ENCODE results near the gene STRIP2.
"Not testable (repeated sequence)": the region's sequence is repeated elsewhere in the genome, so short reads cannot be mapped to it uniquely, and the experiment has no call there.

Gene STRIP2

DNA sequence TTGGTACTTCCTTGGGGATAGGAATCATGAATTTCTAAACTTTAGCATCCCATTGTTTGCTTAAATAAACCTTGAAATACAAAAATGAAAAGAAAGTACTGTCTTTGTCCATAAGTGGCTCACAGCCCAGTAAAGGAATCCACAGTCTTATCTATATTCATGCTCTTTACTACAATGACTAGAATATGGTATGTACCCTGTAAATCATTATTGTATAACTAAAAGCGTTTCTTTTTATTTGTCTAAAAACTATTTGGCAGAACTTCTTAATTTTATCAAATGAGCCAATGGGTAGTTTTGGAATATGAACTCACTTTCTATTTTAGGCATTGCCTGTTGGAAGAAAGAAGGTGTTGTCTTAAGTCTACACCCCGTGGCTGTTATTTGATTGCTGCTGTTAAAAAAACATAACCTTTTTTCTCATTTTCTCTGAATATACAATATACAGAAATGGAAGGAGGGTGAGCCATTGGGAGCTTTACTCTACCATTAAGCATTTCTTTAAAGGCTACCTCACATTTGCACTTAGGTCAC, 12.4 kb upstream of the STRIP2 start:
- no peak for DNase-seq (ENCODE audit: low read depth)

DNA sequence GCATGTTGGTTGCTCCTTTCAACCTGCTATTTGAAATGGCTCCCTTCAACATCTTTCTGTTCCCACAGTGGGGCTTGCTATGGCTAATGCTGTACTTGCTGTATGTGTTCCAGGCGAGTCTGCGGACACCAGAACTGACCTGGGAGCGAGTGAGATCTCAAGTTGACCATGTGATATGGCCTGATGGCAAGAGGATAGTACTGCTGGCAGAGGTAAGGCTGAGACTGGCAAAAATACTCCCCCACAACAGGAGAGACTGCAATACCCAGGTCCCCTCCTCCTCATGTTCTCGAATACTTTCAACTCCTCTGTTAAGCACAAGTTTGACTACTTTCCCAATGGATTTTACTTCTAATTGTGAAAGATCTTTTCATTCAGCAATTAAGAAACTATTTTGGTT, 11.5 kb upstream of the STRIP2 start:
- no peak for DNase-seq (ENCODE audit: low read depth)

DNA sequence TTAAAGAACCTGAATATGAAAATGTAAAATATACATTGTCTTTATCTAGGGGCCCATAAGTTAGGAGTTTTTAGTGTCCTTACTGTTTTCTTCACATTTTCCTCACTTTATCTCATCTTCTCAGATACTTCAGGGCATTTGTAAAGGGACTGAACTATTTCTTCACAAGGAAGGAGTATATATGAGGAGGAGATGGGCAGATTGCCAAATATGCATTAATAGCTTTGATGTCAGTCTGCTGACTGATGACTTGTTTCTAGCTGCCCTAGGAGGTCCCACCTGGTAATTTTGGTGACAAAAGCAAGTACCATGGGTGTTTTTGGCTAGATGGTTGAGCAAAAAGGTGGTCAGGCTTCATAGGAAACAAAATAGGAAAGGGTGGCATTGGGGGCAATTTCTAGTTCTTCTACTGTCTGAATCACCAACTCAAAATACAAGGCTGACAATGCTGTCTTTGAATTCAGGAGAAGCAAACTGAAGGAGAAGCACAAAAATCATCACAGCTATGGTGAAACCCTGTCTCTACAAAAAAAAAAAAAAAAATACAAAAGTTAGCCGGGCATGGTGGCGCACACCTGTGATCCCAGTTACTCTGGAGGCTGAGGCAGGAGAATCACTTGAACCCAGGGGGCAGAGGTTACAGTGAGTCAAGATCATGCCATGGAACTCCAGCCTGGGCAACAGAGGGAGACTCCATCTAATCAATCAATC, 10.4 kb upstream of the STRIP2 start:
- no peak for DNase-seq (ENCODE audit: low read depth)

DNA sequence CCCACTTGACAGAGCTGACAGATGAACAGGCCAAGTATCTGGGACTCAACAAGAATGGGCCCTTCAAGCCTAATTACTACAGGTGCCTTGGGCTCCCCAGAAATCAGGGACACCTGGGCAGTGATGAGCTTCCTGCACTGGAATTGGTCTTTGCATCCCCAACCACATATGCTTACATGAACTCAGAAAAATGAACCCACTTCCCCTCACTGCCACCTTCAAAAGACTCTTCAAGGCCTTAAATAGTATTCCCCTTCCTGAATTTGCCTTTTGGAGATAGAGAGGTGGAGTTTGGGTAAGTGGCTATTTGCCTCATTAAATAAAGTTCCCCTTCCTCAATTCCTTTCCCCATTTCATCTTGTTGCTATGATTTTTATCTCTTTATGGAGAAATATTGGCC, 7.8 kb upstream of the STRIP2 start:
- no peak for DNase-seq (ENCODE audit: low read depth)

DNA sequence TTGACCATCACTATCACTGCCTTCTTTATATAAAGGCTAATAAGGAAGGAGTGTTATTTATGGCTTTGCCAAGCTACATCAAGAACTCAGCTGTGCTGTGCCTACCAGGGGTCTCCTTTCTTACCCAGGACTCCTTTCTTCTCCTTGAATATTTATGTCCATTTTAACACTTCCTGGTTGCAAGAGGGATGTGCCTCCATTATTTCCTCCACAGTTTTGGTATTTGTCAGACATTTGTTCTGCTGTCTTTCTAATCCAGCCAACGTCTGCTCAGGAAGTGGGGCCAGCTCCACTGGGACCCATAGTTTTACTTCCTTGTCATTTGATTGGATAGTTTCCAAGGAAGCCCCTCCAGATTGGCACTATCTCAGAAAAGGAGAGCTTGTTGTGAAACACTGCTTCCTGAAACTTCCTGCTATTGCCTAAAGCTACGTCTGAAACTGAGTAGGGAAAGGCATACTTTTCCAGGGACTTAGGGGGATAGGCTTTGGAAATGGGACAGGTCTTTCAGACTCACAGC, 6.6 kb upstream of the STRIP2 start:
- DNase-seq (ENCODE audit: low read depth), result no peak

DNA sequence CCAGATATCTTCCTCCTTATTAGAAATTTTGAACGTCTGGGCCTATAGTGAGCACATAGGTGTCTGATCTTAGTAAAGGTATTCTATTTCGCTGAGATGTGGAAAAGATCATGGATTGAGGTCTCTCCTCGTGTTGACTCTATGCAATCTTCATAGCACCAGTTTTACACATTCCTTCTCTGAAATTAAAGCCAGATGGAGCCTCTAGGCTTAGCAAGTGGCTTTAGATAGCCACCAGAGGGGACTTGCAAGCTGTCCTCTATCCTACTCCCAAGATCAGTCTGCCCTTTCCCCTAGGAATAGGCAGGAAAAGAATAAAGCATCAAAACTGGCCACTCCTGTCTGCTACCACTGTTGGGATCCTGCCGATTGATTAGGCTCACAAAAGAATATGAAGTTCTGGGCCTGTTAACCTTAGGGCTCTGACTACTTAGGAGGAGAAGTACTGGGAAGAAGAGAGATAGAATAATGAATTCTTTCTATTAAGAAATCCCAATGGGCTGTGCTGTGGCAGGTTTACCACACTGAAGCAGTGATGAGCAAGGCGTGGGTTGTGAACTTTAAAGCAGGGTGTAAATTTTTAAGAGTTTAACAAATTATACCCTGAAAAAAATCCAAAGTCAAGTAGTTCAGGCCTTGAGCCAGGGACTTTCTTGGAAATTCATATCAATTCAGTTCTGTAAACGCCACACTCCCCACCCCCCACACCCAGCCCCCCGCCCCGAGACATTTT, 2.2 kb upstream of the STRIP2 start:
- no peak for DNase-seq (ENCODE audit: low read depth)

DNA sequence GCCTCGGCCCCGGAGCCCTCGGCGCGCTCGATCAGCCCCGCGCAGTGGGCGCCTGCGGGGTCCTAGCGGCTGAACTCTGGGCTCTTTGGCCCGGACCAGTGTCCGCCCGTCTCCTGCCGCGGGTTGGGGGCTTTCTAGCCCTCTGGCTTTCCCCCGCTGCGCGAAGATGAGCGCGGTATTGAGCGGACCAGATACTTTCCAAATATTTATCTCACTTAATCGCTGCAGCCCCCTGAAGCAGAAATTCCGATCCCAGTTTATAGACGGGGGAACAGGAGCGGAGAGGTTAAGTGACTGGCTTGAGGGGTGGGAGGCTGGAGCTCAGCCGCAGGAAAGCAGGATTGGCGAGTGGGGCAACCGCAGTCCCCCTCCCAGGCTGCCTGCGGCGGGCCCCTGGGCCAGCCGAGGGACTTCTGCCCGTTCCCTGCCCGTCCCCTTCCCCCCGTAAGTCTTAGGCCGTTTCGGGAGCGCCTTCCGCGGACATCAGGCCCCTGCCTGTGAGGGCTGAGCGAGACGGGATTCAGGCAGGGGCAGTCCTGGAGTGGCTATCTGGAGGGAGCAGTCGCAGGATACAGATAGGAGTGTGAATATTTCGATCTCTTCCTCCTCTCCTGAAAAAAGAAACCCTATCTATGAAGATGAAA, 565 bp downstream of the STRIP2 start:
- no peak for DNase-seq (ENCODE audit: low read depth)

DNA sequence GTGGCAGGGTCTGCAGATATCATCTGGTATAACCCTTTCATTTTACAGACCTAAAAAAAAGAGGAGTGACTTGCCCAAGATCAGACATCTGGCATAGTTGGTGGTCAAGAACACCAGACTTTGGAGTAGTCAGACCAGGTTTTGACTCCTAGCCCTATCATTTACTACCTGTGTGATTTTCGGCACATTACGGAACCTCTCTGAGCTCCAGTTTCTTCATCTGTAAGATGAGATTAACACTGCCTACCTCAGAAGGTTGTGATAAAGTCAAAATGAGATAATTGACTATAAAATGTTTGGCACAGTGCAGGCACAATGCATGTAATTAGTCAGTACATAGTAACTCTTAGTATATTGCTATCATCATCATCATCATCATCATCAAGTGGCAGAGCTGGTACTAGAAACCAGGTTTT, 1.2 kb downstream of the STRIP2 start:
- no peak for DNase-seq (ENCODE audit: low read depth)

DNA sequence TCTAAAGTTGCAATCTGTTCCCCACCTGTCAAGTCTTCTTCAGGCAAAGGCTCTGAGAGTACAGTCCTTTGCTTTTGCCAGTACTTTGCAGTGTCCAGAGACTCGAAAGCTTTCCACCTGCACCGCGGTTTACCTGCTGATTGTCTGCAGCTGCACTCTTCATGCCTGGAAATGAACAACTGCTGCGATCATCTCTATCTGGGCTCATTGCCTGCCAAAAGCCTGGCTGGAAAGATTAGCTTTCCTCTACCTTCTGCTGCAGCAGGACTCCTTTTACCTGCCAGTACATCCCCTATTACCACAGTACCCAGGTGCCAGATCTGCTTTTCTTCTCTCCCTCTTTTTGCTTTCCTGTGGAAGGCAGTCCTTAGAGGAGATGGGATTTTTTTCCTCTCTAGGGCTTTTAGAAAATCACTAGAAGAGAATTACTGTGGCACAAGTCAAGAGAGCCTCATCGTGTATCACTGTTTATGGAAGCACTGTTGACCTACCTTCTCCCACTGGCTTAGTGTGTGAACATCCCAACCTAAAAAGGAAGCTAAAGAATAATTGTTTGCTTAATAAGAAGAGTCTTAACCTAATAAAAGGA, 2.2 kb downstream of the STRIP2 start:
- no peak for DNase-seq (ENCODE audit: low read depth)

DNA sequence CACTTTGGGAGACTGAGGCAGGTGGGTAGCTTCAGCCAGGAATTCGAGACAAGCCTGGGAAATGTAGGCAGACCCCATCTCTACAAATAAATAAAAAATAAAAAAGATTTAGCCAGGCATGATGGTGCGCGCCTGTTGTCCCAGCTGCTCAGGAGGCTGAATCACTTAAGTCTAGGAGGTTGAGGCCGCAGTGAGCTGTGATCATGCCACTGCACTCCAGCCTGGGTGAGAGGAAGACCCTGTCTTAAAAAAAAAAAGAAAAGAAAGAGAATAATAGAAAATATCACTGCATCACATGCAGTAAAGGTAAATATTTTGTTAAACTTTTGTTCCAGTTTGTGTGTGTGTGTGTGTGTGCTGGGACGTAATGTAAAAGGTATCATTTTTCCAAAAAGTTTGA, 3.0 kb downstream of the STRIP2 start:
- no peak for DNase-seq (ENCODE audit: low read depth)

DNA sequence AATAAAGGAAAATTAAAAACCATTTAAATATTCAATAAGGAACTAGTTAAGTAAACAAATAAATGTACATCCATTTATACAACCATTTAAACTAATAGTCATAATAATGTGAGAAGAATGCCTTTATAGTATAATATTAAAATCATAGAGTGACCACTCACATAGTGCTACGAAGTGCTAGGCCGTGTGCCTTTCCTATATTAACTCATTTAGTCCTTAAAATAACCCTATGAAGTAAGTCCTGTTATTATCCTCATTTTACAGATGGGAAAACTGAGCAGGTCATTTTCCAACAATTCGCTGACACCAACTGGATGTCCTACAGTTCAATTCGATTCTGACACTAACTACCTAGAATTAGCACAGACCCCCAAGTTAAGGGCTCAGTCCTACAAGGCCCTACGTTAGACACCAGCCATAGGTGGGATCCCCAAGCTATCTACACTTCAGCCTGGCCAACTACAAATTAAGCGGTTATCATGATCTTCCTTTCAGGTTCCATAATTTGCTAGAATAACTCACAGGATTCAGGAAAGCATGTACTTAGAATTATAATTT, 4.1 kb downstream of the STRIP2 start:
- DNase-seq (ENCODE audit: low read depth), result no peak

DNA sequence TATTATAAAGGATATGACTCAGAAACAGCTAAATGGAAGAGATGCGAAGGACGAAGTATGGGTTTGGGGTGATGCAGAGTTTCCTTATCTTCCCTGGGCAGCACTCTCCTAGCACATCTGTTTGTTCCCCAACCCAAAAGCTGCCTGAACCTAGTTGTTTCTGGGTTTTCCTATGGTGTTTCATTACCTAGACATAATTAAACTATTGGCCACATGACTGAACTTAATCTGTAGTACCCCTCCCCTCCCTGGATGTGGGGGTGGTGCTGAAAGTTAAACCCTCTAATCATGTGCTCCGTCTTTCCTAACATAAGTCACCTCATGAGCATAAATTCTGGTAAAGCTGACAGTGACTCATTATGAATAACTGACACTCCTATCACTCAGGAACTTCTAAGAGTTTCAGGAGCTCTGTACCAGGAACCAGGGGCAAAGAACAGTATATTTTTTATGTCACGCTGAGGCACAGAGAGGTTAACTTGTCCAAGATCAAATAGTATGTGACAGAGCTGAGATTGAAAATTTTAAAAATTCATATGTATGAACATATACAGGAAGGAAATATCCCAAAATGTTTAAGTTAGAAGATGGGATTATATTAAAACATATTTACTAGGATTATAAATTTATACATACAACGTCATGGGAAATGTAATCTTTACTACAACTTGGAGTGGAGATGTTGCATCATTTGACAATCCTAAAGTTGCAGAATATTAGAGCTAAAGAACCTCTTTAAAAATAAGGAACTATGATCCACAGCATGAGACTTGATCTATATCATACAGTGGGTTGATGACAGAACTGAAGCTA, 4.8 kb downstream of the STRIP2 start:
- DNase-seq (ENCODE audit: low read depth), result no peak

DNA sequence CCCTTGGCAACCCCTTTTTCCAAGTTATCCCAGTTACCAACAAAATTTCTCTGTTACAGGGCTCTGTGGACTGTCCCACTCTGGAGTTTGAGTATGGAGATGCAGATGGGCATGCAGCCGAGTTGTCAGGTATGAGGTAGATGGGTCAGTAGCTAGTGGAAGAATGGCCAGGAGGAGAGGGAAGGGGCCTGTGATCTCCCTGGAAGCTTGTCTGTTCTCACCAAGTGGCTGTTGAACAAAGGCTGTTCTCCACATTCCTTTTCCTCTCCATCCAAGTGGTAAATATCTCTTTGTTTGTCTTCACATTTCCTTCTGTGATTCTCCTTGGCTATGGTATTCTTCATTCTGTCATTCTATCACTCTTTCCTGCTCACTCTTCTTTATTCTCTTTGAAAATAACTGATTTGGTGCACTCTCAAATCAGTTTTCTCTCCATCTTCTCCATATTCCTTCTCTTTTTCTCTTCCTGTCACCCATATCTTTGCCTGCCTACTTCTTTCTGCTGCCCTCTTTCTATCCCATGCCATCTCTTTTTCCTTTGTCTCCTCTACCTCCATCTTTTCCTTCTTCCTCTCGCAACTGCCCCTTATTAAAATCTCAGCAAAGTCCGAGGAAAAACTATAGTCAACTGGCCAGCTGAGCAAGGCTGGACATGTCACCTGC, 5.9 kb downstream of the STRIP2 start:
- no peak for DNase-seq (ENCODE audit: low read depth)

DNA sequence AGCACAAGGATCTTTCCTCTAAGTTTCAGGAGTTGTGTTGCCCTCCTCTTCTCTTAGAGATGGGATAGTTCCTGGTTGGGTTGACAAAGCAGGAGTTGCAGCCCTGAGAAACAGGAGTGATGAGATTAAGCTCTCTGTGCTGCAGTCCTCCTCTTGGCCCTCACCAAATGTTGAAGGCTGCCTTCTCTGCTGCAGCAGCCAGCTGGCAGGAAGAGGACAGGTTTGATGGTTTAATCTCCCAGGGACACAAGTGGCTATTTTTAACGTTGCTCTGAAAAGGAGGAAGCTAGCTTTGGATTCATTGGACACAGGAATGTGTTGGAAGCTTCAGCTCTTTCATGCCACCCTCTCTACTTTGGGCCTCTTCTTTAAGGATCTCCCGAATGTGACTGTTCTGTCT, 9.4 kb downstream of the STRIP2 start:
- no peak for DNase-seq (ENCODE audit: low read depth)

DNA sequence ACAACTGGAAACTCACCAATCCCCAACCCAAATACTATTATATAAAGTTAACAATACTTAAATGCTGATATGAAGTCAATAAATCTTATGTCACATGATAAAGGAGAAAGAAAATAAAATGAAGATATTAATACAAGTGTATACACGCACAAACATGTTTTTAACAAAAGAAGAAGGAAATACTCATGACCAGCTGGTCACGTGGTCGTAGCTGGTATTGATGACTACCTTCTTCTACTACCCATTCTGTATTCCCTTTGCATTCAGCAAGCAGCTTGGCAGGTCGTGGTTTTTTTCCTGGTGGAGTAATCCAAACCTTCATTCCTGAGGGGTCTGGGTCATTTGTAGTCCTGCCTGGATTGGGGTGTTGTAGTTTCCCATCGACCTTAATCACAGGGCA, 10.5 kb downstream of the STRIP2 start:
- DNase-seq (ENCODE audit: low read depth), result not testable (repeated sequence)

DNA sequence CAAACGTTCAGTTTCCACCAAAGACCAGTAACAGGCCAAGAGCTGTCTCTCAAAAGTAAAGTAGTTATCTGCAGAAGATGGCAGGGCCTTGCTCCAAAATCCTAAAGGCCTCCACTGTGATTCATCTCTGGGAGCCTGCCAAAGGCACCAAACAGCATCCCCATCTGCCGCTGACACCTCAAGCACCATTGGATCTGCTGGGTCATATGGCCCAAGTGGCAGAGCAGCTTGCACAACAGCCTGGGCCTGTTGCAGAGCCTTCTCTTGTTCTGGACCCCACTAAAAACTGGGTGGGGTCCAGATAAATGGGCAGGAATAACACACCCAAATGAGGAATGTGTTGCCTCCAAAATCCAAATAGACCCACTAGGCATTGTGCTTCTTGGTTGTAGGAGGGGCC, 12.7 kb downstream of the STRIP2 start:
- not testable (repeated sequence) for DNase-seq (ENCODE audit: low read depth)

DNA sequence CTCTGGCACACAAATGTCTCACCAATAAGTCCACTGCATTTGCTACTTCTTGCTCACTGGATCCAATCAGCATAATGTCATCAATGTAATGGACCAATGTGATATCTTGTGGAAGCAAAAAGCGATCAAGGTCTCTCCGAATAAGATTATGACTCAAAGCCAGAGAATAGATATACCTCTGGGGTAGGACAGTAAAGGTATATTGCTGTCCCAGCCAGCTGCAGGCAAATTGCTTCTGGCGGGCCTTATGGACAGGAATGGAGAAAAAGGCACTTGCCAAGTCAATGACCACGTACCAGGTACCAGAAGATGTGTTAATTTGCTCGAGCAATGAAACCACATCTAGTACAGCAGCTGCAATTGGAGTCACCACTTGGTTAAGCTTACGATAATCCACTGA, 13.2 kb downstream of the STRIP2 start:
- not testable (repeated sequence) for DNase-seq (ENCODE audit: low read depth)

DNA sequence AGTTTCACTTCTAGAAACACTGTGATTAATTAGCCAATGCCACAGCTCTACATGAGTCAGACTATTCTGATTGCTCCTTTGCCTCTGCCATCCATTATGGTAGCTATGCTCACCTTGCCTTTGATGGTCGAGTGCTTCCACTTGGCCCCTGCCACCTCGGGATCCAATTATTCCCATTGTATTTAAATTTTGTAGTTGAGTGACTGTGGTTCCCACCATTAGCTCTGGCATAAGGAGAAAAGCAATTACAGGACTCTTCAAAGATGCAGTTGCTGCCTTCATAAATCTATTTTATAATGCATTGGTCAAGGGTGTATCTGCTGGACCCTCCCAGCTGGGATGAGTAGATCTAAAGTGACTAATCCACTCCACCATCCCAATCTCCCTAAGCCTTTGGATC, 14.4 kb downstream of the STRIP2 start:
- DNase-seq (ENCODE audit: low read depth), result not testable (repeated sequence)

DNA sequence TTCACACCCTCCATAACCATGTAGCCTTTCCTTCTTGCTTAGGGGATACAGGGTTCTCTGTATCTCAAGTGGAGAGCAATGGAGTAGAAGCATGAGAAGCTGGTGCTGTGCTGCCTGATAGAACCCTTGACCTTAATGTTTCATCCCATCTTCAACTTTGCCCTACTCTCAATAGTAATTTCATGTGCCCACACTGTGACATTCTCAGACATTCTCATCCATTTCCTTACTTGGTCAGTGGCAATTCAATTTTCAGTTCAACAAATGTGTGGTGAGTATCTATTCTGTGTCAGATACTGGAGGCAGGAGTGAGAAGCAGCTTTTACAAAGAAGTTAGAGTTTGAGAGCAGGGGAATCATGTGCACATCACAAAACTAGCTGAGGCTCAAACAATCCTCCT, 16.1 kb downstream of the STRIP2 start:
- no peak for DNase-seq (ENCODE audit: low read depth)

DNA sequence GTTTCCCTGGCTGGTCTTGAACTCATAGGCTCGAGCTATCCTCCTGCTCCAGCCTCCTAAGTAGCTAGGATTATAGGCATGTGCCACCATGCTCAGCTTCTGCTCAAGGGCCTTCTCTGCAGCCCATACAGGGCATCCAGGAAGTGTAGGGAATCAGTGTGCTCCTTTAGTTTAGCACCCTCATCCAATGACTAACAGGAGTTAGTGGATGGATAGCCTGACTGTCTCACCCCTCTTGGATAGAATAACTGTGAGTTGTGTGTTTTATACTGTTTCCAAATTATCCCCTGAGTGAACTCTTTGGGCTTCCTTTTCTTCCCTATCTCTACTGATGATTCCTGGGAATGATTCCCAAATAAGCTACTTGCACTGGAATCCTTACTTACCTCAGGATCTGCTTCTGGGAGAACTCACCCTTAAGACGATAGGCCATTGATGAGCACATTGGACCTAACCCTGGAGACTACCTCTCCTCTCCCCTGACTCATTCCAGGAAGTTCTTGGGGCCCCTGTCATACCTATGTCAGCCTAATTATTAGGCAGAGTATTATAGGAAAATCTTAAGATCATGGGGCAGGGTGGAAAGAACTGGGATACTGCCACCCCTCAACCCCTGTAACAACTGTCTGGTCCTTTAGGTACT, 18.5 kb downstream of the STRIP2 start:
- no peak for DNase-seq (ENCODE audit: low read depth)
